ENCODE measurements around the gene CSNK2B. TPM values are rescaled to one million over a fixed set of nuclear protein-coding genes. Genes with fewer than 3 reads are reported as not detected.
A peak's percentile ranks its signal among the peaks of the same experiment; 100 is the strongest.

The CSNK2B gene
- polyA plus RNA-seq, 3 donors, result 147 to 227 (median 195) TPM

DNA sequence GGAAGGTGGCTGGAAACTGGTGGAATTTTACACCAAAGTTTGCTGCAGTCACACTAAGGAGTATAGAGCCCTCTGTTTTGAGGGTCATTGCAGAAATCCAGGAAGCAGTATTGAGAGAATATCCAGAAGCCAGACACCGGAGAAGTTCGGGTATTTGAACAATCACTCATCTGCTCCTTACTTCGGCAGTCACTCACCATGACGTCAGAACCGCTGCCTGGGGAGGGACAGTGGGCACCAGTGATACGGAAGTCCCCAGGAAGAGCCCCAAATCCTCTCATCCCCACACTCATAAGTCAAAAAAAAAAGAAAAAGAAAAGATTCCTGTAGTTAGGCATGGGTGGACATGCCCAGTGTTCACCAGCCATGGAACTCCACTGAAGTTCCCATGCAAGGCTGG, 11.0 kb downstream of the CSNK2B start:
- Histone ChIP-seq H4K20me1 (ENCODE audit: insufficient read depth, low read length) (no peaks in the 10 kb centered on the region), H3K79me2 (ENCODE audit: insufficient read depth, low read length) (no peaks in the 10 kb centered on the region), H3K9ac (ENCODE audit: insufficient read depth, low read length, poor library complexity, severe bottlenecking) (no peak overlapping the region), H3K27ac (ENCODE audit: low read depth in 1 of 2, low read length in 2 of 2) (no peak overlapping the region), H3K9me3 (replicated peaks in 1 of 2; ENCODE audit: control insufficient read depth in 1 of 2, insufficient read depth in 1 of 2, low read length in 2 of 2) (no peaks in the 10 kb centered on the region), H3K4me3 (replicated peaks in 1 of 3; ENCODE audit: low read depth in 2 of 3, low read length in 3 of 3) (no peak overlapping the region), H3K27me3 (ENCODE audit: control insufficient read depth in 2 of 2, insufficient read depth in 2 of 2, low read length in 2 of 2) (no peaks in the 10 kb centered on the region), H3K36me3 (replicated peaks in 1 of 2; ENCODE audit: control insufficient read depth in 1 of 2, insufficient read depth in 2 of 2, low read length in 2 of 2) (peaks cover 14 to 22% of the 10 kb centered on the region in 2 donors), H2AFZ (ENCODE audit: insufficient read depth, low read depth, low read length, poor library complexity, severe bottlenecking) (no peak overlapping the region), H3K4me2 (replicated peaks; ENCODE audit: extremely low read depth, low read length, poor library complexity, severe bottlenecking) (no peak overlapping the region), H3K4me1 (ENCODE audit: control insufficient read depth in 1 of 2, insufficient read depth in 2 of 2, low read length in 2 of 2) (peaks cover 16 to 18% of the 10 kb centered on the region in 2 donors)
- 85% methylated on average over 4 of the region's 6 CpGs for WGBS (ENCODE audit: insufficient coverage)
- DNase-seq, result no peak
- Mint-ChIP-seq H3K4me3 (no peak overlapping the region), H3K27me3 (ENCODE audit: low read depth in 3 of 3) (peaks cover 3 to 6% (median 5%) of the 10 kb centered on the region in 3 donors), H3K36me3 (peaks cover 23 to 27% of the 10 kb centered on the region in 2 donors), H3K9me3 (peaks cover 0 to 4% (median 0%) of the 10 kb centered on the region in 7 donors), H3K4me1 (peaks cover 26% of the 10 kb centered on the region), H3K27ac (no peak overlapping the region)
- intact Hi-C loops (cut with micrococcal nuclease), result loop anchor here (5.0 to 10.0 kb wide), 2 partner anchors 90 to 278 kb away; partner anchors contain the start of genes NELFE (in 1 of the 2) and SKIC2 (in 1 of the 2)
- TF ChIP-seq, protein P1, sequence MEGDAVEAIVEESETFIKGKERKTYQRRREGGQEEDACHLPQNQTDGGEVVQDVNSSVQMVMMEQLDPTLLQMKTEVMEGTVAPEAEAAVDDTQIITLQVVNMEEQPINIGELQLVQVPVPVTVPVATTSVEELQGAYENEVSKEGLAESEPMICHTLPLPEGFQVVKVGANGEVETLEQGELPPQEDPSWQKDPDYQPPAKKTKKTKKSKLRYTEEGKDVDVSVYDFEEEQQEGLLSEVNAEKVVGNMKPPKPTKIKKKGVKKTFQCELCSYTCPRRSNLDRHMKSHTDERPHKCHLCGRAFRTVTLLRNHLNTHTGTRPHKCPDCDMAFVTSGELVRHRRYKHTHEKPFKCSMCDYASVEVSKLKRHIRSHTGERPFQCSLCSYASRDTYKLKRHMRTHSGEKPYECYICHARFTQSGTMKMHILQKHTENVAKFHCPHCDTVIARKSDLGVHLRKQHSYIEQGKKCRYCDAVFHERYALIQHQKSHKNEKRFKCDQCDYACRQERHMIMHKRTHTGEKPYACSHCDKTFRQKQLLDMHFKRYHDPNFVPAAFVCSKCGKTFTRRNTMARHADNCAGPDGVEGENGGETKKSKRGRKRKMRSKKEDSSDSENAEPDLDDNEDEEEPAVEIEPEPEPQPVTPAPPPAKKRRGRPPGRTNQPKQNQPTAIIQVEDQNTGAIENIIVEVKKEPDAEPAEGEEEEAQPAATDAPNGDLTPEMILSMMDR (IDR thresholded peaks at IDR 0.05), result no peak

DNA sequence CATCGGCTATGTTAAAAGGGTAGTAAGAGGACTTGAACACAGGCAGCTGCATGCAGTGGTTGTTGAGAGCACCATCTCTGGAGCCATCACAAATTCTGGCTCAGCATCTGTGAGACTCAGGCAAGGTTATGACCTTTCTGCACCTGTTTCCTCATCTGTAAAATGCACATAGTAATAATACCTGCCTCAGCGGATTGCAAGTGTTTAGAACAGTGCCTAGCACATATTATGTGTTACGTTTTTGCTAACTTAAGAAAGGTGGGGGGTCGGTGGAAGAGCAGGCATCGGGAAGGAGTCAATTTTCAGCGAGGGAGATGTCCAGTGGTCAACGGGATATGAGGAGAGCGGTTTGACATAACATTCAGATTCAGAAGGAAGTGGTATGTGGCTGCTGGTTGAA, 12.1 kb downstream of the CSNK2B start:
- 86% methylated on average over 7 of the region's 8 CpGs for WGBS (ENCODE audit: insufficient coverage)
- Histone ChIP-seq H4K20me1 (ENCODE audit: insufficient read depth, low read length) (no peaks in the 10 kb centered on the region), H3K27me3 (ENCODE audit: control insufficient read depth in 2 of 2, insufficient read depth in 2 of 2, low read length in 2 of 2) (no peaks in the 10 kb centered on the region), H2AFZ (ENCODE audit: insufficient read depth, low read depth, low read length, poor library complexity, severe bottlenecking) (no peak overlapping the region), H3K79me2 (ENCODE audit: insufficient read depth, low read length) (no peaks in the 10 kb centered on the region), H3K4me3 (replicated peaks in 1 of 3; ENCODE audit: low read depth in 2 of 3, low read length in 3 of 3) (no peak overlapping the region), H3K9ac (ENCODE audit: insufficient read depth, low read length, poor library complexity, severe bottlenecking) (no peak overlapping the region), H3K27ac (ENCODE audit: low read depth in 1 of 2, low read length in 2 of 2) (no peak overlapping the region), H3K9me3 (replicated peaks in 1 of 2; ENCODE audit: control insufficient read depth in 1 of 2, insufficient read depth in 1 of 2, low read length in 2 of 2) (no peaks in the 10 kb centered on the region), H3K4me1 (ENCODE audit: control insufficient read depth in 1 of 2, insufficient read depth in 2 of 2, low read length in 2 of 2) (peaks cover 20 to 23% of the 10 kb centered on the region in 2 donors), H3K4me2 (replicated peaks; ENCODE audit: extremely low read depth, low read length, poor library complexity, severe bottlenecking) (no peak overlapping the region), H3K36me3 (replicated peaks in 1 of 2; ENCODE audit: control insufficient read depth in 1 of 2, insufficient read depth in 2 of 2, low read length in 2 of 2) (peaks cover 5 to 12% of the 10 kb centered on the region in 2 donors)
- peak overlapping the region in 1 of 7 donors; percentile 5 for H3K27ac Mint-ChIP-seq
- peaks cover 13 to 18% of the 10 kb centered on the region in 2 donors for H3K36me3 Mint-ChIP-seq
- peaks cover 5 to 8% (median 6%) of the 10 kb centered on the region in 3 donors for H3K27me3 Mint-ChIP-seq (ENCODE audit: low read depth in 3 of 3)
- TF ChIP-seq, protein P1 (IDR thresholded peaks at IDR 0.05), result no peak
- DNase-seq, result no peak
- H3K9me3 Mint-ChIP-seq, result peaks cover 0 to 2% (median 0%) of the 10 kb centered on the region in 7 donors
- intact Hi-C loops (cut with micrococcal nuclease), result loop anchor here (5.0 to 10.0 kb wide), 2 partner anchors 89 to 277 kb away; partner anchors contain the start of genes NELFE (in 1 of the 2) and SKIC2 (in 1 of the 2)
- no peak overlapping the region for H3K4me3 Mint-ChIP-seq
- peaks cover 30% of the 10 kb centered on the region for H3K4me1 Mint-ChIP-seq
